GM19324 (cell line): ENCODE measurements around the gene VEGFA.
"Not testable (repeated sequence)": the region's sequence is repeated elsewhere in the genome, so short reads cannot be mapped to it uniquely, and the experiment has no call there.

Experiments
- ATAC-seq: cut with Tn5 transposase; IDR thresholded peaks from one replicate; pipeline ENCODE4 v1.9.1; 2021; ENCODE audit warnings: mild to moderate bottlenecking, moderate library complexity; ENCODE audit not compliant: unreplicated experiment, low FRiP score

The VEGFA gene

GRCh38 chr6:43817192-43817591 is 47.2 kb downstream of the VEGFA start:
- no peak for ATAC-seq

GRCh38 chr6:43818973-43819372 is 49.0 kb downstream of the VEGFA start:
- not testable (repeated sequence) for ATAC-seq

- ATAC-seq, result no peak
Observed at GRCh38 chr6:43819958-43820357, 49.9 kb downstream of the VEGFA start.

DNA sequence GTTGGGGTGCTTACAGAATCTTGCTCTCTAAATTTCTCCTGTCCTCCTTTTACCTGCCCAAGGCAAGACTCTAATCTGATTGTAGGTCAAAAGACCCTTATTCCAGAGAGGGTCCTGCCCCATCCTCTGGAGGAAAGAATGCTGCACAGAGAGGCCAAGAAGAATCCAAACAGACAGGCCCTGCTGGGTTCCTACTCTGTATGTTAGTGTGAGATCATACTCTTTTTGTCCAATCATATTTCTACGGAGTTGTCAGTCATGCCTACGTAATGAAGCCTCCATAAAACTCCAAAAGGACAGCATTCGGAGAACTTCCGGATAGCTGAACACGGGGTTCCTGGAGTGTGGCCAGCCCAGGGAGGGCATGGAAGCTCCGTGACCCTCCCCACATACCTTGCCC is 50.5 kb downstream of the VEGFA start:
- ATAC-seq, result no peak

- ATAC-seq, result no peak
Observed at GRCh38 chr6:43821101-43821886, 51.3 kb downstream of the VEGFA start.

DNA sequence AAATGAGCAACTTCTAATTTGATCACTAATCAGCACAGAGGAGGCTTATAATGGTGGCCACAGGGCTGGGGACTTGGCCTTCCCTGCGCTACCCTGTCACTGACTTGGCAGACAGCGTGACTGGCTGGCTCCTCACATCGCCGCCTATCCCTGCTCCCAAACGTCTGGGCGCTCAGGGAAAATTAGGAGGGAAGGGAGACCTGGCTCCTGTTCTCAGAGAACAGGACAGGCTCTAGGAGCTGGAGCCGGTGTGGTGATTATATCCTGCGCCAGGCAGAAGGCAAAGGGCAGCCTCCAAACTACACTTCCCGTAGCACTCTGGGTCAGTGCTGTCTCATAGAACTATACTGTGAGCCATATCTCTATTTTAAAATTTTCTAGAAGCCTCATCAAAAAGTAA is 53.4 kb downstream of the VEGFA start:
- ATAC-seq, result no peak

- no peak for ATAC-seq
Observed at GRCh38 chr6:43823879-43824702, 54.1 kb downstream of the VEGFA start.

DNA sequence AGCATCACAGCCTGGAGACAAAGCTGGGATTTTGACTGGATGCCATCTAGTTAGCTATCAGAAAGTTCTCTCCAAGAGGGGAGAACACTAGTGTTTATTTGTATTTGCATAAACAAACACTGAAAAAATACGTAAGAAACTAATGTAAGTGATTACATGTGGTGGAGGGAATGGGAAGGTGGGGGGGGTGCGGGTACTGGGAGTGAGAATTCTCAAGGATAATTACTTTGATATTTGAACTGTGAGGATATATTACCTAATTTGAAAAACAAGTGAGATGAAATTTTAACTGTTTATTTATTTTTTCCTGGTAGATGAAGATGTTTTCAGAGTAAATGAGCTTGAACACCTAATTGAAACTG is 54.7 kb downstream of the VEGFA start:
- no peak for ATAC-seq

- no peak for ATAC-seq
Observed at GRCh38 chr6:43825187-43826115, 55.4 kb downstream of the VEGFA start.

DNA sequence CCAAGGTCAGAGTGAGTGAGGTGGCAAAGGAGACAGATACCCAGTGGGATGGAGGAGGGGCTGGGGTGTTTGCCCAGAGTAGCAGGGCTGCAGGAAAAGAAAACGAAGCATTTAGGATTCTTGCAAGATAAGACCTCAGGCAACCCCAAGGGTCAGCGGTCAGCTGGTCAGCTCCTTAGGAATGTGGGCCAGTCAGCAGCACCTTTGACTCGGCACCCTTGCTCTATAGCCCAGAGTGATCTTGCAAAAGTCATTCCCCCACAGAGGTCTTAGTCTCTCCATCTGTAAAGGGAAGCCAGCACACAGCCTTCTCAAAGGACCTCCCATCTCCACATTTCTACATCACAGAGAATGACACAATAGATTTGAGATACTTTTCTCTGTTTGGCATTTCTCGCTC is 56.7 kb downstream of the VEGFA start:
- no peak for ATAC-seq

GRCh38 chr6:43827898-43828297 is 57.9 kb downstream of the VEGFA start:
- no peak for ATAC-seq

DNA sequence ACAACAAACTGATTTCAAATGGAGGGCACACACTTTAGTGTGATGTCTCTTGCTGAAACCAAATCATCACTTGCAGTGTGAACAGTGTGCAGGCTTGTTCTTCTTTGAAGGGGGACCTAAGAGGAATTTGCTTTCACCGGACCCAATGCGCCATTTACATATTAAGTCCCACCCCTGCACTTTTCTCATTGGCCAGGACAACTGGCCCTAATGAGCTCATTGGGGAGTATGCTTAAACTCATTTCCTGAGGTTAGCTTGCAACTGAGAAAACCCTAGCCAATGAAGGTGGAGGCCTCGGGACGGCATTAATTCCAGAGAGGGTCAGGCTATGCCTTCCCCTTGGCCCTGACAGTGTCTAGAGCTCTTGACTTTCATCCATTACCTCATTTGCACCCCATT is 58.7 kb downstream of the VEGFA start:
- no peak for ATAC-seq

DNA sequence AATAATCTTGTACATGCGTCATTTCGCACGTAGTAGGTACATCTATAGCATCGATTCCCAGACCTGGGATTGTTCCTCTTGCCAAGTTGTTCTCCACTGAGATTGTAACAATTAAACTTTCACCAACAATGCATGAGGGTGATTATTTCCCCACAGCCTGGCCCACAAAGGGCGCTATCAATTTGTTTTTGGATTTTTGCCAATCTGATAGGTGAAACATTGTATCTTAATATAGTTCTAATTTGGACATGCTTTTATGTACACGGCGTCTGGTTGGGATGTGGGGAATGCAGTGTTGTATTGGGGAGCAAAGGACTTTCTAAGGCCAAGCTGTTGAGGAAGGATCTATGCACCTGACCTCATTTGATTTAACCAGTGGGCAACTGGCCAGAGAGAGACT is 59.5 kb downstream of the VEGFA start:
- ATAC-seq, result no peak

DNA sequence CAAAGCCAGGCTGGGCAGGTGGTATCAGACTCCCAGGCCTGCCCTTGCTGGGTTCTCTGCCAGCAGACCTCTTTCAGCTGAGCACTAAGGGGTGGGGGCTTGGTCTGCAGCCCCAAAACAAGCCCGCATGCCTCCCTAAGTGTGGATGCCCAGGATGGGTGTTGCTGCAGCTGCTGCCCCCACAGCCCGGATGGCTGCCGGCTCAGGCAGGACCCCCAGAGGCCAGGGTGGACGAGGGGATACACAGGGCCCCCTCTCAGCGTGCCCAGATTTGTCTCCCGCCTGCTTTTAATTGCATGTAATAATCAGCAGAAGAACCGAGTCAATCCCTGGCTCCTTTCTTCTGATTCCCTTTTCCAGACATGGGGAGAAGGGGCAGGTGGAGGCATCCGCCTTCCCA is 60.8 kb downstream of the VEGFA start:
- no peak for ATAC-seq

DNA sequence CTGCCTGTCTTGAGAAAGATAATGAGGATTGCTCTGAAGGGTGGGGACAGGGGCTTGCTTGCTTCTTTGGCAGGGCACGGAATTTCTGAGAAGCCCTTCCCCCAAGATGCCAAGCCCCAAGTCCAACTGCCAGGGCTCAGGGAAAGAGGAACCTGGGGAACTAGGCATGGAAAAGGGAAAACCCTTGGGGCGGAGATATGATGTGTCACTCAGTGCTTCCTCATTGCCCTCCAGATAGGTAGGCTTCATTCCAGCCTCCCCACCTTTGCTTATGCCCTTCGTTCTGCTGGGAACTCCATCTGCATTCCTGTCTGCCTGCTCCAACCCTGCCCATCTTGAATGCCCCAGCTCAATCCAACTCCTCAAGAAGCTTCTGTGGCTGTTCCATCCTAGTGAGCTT is 61.2 kb downstream of the VEGFA start:
- no peak for ATAC-seq

GRCh38 chr6:43833223-43833995 is 63.4 kb downstream of the VEGFA start:
- ATAC-seq, result no peak

GRCh38 chr6:43833996-43834390 is 64.0 kb downstream of the VEGFA start:
- no peak for ATAC-seq

- ATAC-seq, result no peak
Observed at GRCh38 chr6:43834528-43835155, 64.6 kb downstream of the VEGFA start.

DNA sequence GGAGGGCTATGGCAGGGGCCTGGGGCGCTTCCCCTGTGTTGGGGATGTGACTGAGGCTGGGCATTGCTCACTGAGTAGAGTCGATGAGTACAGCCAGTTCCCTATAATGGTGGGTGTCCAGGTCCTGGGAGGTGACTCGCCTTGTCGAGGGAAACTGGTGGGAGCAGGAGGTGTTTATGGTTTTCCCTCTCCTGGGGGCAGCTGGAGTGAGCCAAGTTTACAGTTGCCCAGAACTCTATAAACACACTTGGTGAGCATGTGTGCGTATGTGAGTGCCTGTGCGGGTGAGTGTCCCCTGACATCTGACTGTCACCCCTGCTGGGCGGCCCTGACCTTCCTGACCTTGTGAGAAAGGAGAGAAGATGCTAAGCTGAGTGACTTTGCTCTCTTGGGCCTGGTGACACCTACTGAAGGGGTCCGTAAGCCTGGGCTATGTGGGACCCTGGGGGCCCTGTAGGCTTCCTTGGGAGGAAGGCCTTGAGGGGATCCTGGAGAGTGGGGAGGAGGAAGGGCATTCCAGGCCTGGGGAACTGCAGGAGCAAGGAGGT is 65.9 kb downstream of the VEGFA start:
- no peak for ATAC-seq
